GM19025 (cell line): ENCODE measurements around the gene SORCS2.
"Not testable (repeated sequence)": the region's sequence is repeated elsewhere in the genome, so short reads cannot be mapped to it uniquely, and the experiment has no call there.

Experiments used
- ATAC-seq: cut with Tn5 transposase; IDR thresholded peaks from one replicate; pipeline ENCODE4 v1.9.1; 2021; ENCODE audit warnings: mild to moderate bottlenecking, low read depth, moderate library complexity; ENCODE audit not compliant: unreplicated experiment

Gene SORCS2

DNA sequence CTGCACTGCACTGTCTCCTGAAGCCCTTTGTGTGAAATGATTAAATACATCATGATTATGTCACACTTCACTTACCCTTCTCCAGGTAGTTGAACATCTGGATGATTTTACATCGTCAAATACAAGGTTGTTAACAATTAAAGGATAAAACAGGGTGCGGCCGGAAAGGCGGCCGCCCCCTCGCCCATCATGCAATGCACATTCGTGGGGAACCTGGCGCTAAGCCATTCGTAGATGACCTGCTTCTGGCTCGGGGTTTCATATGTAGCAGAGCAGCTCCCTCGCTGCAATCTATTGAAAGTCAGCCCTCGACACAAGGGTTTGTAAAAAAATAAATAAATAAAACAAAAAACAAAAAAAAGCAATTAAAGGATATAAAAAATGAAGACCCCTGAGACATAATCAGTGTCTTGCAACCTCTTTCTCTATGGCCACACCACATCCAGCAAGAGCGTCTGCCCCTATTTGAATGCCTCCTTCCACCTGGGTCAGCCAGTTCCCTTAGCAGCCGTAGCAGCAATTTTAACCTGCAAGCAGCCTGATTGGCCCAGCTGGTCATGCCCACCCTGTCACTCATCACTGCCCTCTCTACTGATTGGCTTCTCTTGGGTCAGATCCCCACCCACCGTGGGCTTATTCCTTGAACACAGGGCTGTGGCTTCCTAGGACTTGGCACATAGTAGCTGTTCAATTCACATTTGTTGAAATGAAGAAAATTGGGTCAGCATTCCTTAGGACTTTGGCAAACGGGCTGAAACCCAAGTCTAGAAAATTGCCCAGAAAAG is 390.2 kb downstream of the SORCS2 start:
- no peak for ATAC-seq

DNA sequence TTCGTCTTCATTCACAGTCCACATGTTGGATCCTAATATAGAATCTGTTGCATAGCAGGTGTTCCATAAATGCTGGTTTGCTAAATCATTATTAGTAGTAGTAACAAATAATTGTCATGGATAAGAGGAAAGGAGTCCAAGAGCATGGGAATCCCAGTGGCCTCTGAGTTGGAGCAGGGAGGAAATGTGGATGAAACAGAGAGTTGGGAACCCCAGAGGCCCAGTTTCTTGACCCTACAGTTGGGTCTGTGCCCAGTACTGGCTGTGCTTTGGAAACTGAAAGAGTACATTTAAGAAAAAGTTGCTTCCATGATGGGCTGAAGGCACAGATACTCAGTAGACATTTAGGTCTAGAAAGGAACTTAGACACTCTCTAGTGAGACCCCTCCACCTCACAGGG is 391.8 kb downstream of the SORCS2 start:
- ATAC-seq = no peak

DNA sequence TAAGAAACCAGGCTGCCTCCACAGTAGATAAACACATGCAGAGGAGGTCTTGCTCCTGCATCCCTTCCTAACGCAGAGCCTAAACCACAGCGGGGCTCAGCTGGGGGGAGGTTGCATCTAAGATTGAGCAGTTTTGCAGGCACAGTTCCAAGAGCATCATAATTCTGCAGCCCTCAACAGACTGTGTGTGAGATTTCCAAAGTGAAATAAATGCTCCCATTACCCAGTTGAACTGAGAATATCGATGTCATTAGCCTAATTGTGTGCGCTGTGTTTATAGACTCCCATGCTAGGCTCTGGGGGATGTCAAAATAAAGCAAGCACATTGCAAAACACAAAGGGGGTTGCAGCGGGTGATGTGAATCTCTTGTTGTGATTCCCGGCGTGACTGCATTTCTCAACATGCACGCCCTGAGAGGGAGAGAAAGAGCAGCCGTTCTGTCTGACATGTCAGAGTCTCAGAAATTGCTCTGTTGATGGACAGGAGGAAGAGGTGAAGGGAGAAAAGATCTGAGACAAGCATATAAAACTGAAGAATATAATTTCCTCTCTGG is 392.3 kb downstream of the SORCS2 start:
- ATAC-seq = no peak

DNA sequence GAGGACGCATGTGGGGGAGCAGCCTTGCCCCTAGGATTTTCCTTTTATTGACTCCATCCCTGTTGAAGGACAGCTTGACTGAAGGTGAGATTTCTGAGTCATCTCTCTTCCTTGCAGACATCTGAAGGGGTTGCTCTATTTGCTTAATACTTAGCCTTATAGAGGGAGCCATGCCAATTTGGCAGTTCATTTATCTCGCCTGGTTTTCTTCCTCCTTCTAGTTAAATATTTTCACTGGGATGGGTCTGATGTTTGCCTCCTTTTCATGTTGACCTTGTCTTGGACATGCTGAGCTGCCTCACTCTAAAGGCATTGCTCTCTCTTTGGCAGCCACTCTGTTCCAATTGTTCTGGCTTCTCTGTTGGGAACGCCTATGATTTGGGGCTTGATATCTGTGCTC is 393.4 kb downstream of the SORCS2 start:
- no peak for ATAC-seq

DNA sequence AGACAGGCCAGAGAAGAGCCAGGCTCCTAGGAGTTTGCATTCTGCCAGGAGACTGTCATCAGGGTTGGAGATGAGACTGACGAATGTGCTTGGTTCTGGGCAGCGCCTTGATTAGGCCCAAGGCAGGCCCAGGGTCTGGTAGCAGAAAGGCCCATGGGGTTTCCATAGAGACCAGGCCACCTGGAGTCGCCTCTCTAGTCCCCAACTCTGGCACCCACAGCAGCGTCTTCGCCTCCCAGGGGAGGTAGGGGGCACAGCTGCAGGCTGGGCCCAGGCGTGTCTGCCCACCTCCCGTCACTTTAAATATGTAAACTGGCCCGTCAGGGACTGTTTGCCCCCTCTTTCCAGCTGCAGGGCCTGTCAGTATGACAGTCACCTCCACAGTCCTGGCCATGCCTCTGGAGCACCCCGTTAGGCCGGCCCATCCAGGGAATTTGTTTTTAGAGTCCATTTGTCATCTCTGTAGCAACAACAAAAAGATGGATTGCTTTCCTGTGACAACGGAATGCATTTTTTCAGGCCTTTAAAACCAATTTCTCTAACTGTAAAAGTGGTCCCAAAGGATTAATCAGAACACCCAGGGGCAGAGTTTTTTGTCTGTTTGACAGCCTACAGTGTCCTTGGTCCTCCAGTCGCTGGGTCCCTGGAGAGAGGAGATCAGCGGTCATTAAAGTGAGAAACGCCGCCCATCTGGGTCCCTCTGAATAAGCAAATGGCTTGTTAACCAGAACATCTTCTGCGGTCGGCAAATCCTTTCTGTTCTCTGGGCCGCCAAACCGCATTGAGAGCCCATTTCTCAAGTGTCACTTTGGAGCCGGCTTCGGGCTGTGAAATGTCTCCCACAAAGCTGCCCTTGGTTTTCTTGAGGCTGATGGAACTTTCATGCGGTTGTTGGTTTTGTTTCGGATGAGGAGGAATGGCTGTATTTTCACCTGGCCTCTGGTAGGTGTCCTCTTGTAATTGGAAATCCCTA is 395.4 kb downstream of the SORCS2 start:
- ATAC-seq = no peak

DNA sequence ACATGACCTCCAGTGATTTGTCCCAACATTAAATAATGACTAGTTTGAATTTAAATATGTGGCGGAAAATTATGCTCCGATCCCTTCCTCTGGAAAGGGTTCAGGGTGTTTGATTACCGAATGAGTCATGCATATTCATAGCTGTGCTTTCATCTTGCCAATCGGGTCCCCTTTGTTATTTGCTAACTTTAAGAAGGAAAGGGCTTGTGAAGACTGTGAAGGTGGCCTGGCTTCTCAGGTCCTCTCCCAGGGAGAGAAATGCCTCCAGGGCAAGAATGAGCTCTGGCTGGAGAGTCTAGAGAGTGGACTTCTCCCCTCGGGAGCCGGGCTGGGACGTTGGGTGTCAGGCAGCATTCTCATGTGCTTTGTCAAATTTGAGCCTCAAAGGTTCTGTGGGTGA is 397.9 kb downstream of the SORCS2 start:
- no peak for ATAC-seq

DNA sequence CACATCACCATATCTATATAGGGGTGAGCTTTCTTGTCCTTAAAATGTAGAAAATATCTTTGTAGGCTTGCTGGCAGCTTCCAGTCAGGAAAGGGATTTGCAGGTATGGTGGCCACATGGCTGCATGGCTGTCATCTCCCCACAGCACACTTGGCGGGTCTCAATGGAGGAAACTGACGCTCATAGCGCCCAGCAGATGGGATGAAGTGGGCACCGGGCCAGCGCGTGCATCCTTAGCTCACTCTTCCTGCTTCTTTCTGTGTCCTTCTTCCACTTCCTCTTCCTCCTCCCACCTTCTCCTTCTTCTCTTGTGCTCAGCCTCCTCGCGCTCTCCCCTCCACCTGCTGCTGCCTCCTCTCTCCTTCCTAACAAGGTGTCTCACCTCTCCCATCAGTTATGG is 398.6 kb downstream of the SORCS2 start:
- ATAC-seq = no peak

DNA sequence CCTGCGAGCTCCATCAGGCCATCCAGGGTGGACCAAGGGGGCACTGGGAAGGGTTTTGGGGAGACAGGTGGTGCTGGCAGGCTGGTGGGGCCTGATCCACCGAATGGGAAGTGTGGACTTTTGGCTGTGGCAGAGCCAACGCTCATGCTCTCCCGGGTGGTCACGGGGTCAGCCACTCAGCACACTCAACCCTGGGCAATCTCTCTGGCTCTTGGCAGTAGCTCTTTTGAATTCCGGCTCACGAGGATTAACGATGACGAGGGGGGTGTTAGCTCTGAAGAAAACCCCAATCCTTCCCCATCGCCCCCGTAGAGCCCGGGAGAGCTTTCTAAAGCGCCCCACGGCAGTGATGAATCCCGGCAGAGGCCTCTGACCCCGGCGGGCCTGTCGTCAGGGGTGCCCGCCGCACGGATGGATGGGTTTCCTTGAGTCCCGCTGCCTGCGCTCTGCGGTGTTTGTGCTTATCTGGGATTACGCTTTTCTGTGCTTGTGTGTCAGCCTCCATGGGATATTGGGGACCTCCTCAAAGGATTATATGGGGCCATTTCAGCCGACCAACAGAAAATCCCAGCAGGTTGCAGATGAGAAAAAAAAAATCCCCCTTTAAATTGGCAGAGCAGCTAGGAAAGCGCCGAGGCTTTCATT is 399.2 kb downstream of the SORCS2 start:
- no peak for ATAC-seq

DNA sequence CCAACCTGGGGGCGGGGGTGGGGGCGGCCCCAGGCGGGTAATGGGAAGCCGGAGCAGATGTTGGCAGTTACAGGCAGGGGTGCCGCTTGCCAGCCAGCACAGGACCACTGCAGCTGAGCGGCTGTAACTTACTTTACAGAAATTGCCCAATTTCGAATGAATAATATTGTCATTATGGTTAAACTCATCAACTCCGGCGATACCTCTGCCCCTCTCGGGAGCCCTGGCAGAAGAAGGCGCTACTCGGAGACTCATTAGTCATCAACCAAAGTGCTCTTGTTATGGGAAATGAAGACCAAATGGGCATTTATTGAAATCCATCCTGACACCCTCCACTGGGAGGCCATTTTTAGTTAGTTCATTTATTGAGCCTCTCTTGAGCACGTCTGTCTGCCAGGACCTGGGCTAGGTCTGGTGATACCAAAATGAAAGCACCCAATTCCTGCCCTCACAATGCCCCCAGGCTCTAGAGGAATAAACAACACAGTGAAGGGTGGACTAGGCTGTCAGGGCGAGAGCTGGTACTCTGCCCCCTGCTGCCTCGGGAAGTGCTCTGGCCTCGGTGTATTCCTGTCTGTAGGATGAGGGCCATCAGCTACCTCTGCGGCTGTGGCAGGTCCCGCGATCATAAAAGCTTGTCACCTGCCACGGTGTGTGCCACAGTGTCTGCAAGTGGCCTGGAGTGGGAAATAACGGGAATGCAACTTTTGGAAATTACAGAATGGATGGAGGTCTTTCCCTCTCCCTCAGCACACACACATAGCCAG is 401.5 kb downstream of the SORCS2 start:
- no peak for ATAC-seq

DNA sequence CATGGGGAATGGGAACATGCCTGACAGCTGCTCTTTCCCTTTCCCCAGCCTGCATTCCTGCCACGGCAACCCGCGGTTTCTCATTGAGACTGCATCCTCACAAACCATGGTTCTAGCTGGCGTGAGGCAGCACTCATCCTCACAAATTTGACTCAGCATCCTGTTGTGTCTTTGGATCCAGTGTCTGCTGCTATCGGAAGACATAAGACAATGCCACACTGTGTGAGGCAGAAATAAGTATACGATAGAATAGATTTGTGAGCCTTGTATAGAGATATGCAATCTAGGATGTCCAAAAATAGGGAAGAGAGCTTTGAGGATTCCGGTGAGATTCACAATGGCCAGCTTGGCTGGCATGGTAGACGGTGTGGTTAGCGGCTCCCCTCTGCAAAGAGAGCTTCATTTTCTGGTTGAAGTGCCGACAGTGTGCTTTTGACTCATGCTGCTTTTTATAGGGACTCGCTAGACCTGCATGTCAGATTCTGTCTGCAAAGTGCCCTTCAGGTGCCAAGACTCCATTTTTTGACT is 403.7 kb downstream of the SORCS2 start:
- ATAC-seq = no peak

DNA sequence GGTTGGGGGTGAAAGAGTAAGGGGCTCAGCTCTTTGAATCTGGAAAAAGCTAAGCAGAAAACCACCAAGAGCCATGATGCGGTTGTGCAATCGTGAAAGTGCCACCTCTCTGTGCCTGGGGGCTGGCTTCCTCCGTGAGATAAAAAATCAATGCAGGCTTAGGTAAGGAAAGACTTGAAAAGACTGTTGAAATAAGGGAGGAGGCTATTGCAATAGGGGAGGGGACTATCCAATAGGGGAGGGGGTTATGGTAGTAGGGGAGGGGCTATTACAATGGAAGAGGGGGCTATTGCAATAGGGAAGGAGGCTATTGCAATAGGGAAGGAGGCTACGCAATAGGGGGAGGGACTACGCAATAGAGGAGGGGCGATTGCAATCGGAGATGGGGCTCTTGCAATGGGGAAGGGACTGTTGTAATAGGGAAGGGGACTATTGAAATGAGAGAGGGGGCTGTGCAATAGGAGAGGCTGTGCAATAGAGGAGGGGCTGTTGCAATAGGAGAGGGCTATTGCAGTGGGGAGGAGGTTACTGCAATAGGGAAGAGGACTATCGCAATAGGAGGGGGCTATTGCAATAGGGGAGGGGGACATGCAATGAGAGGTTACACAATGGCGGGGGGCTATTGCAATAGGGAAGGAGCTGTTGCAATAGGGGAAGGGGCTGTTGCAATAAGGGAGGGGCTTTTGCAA is 404.7 kb downstream of the SORCS2 start:
- no peak for ATAC-seq

DNA sequence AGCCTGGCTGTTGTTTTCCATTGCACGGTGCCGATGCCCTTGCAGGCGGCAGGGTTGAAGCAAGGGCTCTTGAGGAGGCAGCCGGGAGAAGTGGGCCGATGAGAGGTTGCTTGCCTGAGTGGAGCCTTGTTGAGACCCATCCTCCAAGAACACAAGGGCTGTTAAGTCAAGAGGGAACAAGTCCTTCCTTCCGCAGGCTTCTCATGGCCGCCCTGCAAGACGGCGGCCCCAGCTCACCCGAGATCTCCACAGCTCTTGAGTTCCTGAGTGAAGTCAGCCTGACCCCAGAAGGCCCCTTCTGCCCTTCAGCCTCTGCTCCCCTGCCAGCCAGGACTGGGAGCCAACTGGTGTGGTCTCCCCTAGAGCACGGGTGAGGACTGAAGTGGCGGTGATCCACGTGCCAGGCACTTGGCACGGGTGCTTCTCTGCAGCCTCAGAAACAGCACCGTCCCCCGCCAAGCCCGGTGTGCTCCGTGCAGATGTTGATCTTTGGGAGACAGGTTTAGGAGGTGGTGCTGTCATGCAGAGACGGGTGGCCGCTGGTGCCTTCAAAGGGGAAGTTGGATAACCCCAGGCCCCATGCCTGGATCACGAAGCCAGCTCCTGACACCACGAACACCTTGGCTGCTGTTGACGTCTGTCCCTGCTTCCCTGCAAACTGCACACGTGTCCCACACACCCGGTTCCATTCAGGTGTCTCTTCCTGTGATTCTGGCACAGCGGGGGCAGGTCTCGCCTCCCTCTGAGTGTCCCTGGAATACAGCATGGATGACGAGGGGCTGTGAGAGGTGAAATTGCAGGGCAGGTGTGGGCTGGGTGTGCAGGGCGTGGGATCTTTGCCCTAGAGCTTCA is 406.8 kb downstream of the SORCS2 start:
- no peak for ATAC-seq

DNA sequence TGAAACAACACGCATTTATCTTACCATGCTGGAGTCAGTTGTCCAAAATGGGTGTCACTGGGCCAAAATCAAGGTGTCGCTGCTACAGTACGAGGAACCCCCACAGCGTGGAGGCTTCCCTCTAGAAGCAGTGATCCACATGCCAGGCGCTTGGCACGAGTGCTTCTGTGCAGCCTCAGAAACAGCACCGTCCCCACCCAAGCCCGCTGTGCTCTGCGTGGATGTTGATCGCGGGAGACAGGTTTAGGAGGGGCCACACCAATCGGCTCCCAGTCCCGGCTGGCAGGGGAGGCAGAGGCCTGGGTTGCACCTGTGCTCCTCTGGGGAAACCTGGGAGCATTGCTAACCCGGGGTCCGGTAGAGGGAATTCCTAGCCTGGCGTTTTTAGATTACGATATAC is 407.9 kb downstream of the SORCS2 start:
- no peak for ATAC-seq

DNA sequence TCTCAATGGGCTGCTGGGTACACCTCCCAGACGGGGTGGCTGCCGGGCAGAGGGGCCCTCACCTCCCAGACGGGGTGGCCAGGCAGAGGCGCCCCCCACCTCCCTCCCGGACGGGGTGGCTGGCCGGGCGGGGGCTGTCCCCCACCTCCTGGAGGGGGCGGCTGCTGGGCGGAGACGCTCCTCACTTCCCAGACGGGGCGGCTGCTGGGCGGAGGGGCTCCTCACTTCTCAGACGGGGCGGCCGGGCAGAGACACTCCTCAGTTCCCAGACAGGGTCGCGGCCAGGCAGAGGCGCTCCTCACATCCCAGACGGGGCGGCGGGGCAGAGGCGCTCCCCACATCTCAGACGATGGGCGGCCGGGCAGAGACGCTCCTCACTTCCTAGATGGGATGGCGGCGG is 409.8 kb downstream of the SORCS2 start:
- ATAC-seq = not testable (repeated sequence)

DNA sequence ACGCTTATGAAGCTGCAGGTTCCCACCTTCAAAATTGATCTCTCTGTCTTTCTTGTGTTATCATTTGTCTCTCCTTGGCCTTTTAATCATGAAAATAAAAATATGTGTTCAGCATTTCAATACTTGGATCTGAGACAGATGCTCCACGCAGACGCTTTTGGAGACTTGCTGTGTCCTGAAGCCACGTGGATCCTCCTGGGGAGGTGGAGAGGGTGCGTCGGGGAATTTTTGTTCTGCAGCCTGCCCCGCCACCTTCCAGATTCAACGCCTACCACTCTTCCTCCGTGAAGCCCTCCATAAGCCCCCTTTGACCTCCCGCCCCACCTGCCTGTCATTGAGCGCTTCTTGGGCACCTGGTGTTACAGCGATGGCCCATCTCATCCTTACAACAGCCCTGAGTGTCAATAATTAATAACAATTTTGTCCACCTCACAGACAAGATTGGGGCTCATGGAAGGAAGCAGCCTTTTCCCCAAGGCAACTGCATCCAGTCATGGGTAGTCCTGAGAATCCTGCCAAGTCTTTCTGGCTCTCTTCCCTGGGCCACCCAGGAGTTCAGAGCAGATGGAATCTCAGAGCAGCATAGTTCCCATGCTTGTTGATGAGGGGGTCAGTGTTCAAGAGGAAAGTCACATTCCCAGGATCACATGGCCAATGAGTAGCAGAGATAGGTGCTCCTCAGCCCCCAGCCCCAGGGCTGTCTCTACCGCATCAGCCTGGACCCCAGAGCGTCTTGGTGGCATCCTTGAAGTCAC is 415.0 kb downstream of the SORCS2 start:
- ATAC-seq = no peak

DNA sequence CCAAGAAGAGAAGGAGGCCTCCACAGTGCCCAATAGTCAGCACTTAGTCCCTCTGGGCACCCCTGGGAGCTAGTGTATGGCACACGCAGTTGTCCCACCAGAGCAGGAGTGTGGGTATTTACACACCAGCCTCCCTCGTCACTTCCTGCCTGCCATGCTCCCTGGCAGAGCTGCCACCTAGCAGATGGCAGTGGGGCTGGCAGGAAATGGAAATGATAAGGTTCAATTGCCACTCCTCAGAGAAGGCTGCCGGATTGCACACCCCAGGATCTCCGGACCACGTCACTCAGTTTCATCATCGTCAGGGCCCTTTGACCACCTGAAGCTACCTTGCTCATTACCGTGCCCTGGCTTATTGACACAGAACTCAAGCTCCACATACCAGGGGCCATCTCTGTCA is 415.7 kb downstream of the SORCS2 start:
- ATAC-seq = no peak

DNA sequence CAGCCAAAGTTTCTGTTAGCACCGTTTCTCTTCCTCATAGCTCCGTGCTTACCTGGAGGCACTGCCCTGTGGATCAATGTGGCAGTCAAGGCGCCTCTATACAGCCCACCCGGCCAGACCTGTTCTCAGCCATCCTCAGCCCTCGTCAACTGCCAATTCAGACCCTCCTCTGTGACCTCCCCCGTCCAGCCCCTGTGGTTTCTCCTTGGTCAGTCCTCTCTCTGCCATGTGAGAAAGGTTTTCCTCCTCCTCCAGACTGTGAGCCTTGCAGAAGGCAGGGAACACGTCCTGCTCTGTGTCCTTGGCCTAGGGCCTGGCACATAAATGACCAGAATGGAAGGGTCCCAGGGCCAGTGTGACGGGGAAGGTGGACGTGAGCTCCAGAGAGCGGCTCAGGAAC is 417.0 kb downstream of the SORCS2 start:
- no peak for ATAC-seq
